AG04449 (cell line): ENCODE data around the gene BBOX1.
"Not testable (repeated sequence)": the region's sequence is repeated elsewhere in the genome, so short reads cannot be mapped to it uniquely, and the experiment has no call there.

Experiments
- CTCF ChIA-PET: fragments of 350-600 bp; formaldehyde crosslinking; extraction: SDS; loops from one replicate; lab custom pipeline; 2021; ENCODE audit warnings: antibody characterized with exemption; lab: Yijun Ruan, JAX
- POLR2A ChIA-PET: fragments of 400-600, 350-600 bp; formaldehyde crosslinking; extraction: SDS; loops from one replicate; lab custom pipeline; 2020; ENCODE audit warnings: antibody characterized with exemption, inconsistent platforms; lab: Yijun Ruan, JAX
- DNase-seq: peaks from one replicate; pipeline ENCODE4 v3.0.0-alpha.2; 2010; ENCODE audit warnings: low read depth, low spot score
- H3K4me3 ChIP-seq: 2 replicates; pipeline ENCODE4 v1.5.1; 2011; ENCODE audit warnings: low read depth, mild to moderate bottlenecking, control low read depth, low read length
- TF ChIP-seq, protein P1 (sequence below): IDR thresholded peaks from one replicate; pipeline ENCODE4 v1.5.1; 2011; ENCODE audit warnings: mild to moderate bottlenecking, moderate library complexity, low read length, control low read depth, inconsistent platforms; ENCODE audit not compliant: insufficient read depth; ENCODE audit errors: missing control alignments

BBOX1 gene

GRCh38 chr11:27089746-27090145 lies 49.1 kb downstream of the BBOX1 start:
- TF ChIP-seq, protein P1, sequence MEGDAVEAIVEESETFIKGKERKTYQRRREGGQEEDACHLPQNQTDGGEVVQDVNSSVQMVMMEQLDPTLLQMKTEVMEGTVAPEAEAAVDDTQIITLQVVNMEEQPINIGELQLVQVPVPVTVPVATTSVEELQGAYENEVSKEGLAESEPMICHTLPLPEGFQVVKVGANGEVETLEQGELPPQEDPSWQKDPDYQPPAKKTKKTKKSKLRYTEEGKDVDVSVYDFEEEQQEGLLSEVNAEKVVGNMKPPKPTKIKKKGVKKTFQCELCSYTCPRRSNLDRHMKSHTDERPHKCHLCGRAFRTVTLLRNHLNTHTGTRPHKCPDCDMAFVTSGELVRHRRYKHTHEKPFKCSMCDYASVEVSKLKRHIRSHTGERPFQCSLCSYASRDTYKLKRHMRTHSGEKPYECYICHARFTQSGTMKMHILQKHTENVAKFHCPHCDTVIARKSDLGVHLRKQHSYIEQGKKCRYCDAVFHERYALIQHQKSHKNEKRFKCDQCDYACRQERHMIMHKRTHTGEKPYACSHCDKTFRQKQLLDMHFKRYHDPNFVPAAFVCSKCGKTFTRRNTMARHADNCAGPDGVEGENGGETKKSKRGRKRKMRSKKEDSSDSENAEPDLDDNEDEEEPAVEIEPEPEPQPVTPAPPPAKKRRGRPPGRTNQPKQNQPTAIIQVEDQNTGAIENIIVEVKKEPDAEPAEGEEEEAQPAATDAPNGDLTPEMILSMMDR, result no peak
- no peak for DNase-seq
- CTCF ChIA-PET, result interaction anchor here (0.9 to 1.7 kb wide), 3 partner anchors 27 to 396 kb away, joined by 3 to 5 read pairs (median 4); no protein-coding TSS in a partner anchor
- POLR2A ChIA-PET, result no interaction called here
- no peak overlapping the region for H3K4me3 ChIP-seq

- POLR2A ChIA-PET, H3K4me3 ChIP-seq, CTCF ChIA-PET, DNase-seq: not testable (repeated sequence)
These were observed 49.8 kb downstream of the BBOX1 start for GRCh38 chr11:27090357-27090948.

- no peak overlapping the region for H3K4me3 ChIP-seq
- ChIA-PET CTCF (no interaction called here), POLR2A (no interaction called here)
- TF ChIP-seq, protein P1, result no peak
- DNase-seq, result no peak
These were observed 53.5 kb downstream of the BBOX1 start for GRCh38 chr11:27094120-27094519.

DNA sequence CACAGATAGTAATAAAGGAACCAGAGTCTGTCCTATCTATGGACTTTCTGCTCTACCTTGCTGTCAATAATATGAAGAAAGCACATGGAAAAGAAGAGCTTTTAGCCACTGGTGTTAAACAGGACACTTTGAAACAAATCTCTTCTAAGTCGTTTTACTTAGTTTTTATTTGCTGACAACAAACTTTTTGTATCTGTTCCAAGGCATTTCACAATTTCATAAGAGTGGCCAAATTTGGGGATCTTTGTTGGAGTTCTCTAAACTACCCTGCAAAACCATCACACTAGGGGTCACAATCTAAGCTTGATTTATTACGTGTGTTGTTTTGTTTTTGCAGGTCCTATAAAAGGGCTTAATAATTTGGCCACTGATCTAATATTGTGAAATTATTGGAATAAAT lies 54.4 kb downstream of the BBOX1 start:
- H3K4me3 ChIP-seq, result no peak overlapping the region
- POLR2A ChIA-PET, result no interaction called here
- CTCF ChIA-PET, result no interaction called here
- no peak for DNase-seq
- TF ChIP-seq, protein P1, result no peak

GRCh38 chr11:27095887-27096286 lies 55.3 kb downstream of the BBOX1 start:
- no peak for DNase-seq
- ChIA-PET CTCF (no interaction called here), POLR2A (no interaction called here)
- no peak overlapping the region for H3K4me3 ChIP-seq
- TF ChIP-seq, protein P1, result no peak

GRCh38 chr11:27097551-27097950 lies 56.9 kb downstream of the BBOX1 start:
- ChIA-PET CTCF (no interaction called here), POLR2A (no interaction called here)
- no peak for DNase-seq
- TF ChIP-seq, protein P1, result no peak
- H3K4me3 ChIP-seq, result no peak overlapping the region

GRCh38 chr11:27100534-27100933 lies 59.9 kb downstream of the BBOX1 start:
- TF ChIP-seq, protein P1, result no peak
- DNase-seq, result no peak
- CTCF ChIA-PET, result no interaction called here
- no peak overlapping the region for H3K4me3 ChIP-seq
- POLR2A ChIA-PET, result no interaction called here
